Thymus (tissue), 11 donors: ENCODE data around the gene SLC22A1. TPM values are rescaled to one million over a fixed set of nuclear protein-coding genes. Genes with fewer than 3 reads are reported as not detected.

Experiments used
- DNase-seq, 9 donors: peaks; one replicate each; pipeline ENCODE4 v3.0.0-alpha.2; 2013; ENCODE audit warnings: low spot score in 9 of 9, low read depth in 6 of 9, missing footprints in 1 of 9
- H3K27ac ChIP-seq, 2 donors: one replicate each; pipeline ENCODE4 v1.5.1; 2013; ENCODE audit warnings: control low read depth in 1 of 2, low read depth in 1 of 2, low read length in 1 of 2, mild to moderate bottlenecking in 1 of 2, moderate library complexity in 1 of 2
- H3K27me3 ChIP-seq, 2 donors: one replicate each; pipeline ENCODE4 v1.5.1; 2013; ENCODE audit warnings: low read length in 1 of 2; ENCODE audit not compliant: control insufficient read depth in 2 of 2, insufficient read depth in 1 of 2
- H3K36me3 ChIP-seq, 2 donors: one replicate each; pipeline ENCODE4 v1.5.1; 2013; ENCODE audit warnings: low read length in 1 of 2, mild to moderate bottlenecking in 1 of 2, moderate library complexity in 1 of 2; ENCODE audit not compliant: control insufficient read depth in 2 of 2, insufficient read depth in 2 of 2
- H3K4me1 ChIP-seq, 2 donors: one replicate each; pipeline ENCODE4 v1.5.1; 2013; ENCODE audit warnings: low read length in 2 of 2; ENCODE audit not compliant: control insufficient read depth in 2 of 2, insufficient read depth in 2 of 2
- H3K4me3 ChIP-seq, 2 donors: one replicate each; pipeline ENCODE4 v1.5.1; 2013; ENCODE audit warnings: low read length in 2 of 2, control low read depth in 1 of 2, mild to moderate bottlenecking in 1 of 2
- H3K9me3 ChIP-seq, 2 donors: one replicate each; pipeline ENCODE4 v1.5.1; 2013; ENCODE audit warnings: low read length in 1 of 2, mild to moderate bottlenecking in 1 of 2; ENCODE audit not compliant: control insufficient read depth in 2 of 2, insufficient read depth in 1 of 2
- WGBS: extraction: QIAGEN DNeasy Blood & Tissue Kit; methylation state at CpG from one replicate; pipeline ENCODE4 v1.1.7; 2013; 5-methylcytosine and 5-hydroxymethylcytosine counted together
- polyA plus RNA-seq: library from polyadenylated mRNA; stranded (reverse); fragments of 200-250 nt; gene quantifications from one replicate; pipeline ENCODE4 v1.2.3, GENCODE V29; 2013
- total RNA-seq: library from RNA; stranded (reverse); fragments of 120-200 nt; gene quantifications from one replicate; pipeline ENCODE4 v1.2.4, GENCODE V29; 2013
- donor health status: healthy.

Gene SLC22A1
- total and polyA plus RNA-seq, 2 donors, result 0.28 to 1.7 TPM

DNA sequence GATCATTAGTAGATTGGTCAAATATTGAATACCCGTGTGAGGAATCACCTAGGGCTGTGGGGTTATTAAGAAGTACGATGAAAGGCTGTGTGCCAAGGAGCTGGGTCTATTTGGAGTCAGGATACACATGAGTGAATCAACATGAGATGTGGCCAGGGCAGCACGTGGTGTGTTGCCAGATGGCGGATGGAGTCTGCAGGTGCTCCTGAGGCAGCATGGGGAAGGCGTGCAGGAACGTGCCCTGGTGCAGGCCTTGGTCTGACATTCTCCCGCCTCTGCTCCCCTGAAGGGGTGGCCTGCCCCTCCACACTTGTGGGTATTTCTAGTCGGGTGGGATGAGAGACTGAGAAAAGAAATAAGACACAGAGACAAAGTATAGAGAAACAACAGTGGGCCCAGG, 39.0 kb upstream of the SLC22A1 start:
- 92% methylated on average over 8 of the region's 8 CpGs for WGBS
- Histone ChIP-seq H3K27ac (no peak overlapping the region), H3K4me3 (no peak overlapping the region), H3K27me3 (no peaks in the 10 kb centered on the region), H3K9me3 (no peaks in the 10 kb centered on the region), H3K36me3 (peaks cover 87% of the 10 kb centered on the region in 2 donors), H3K4me1 (no peaks in the 10 kb centered on the region)
- no peak for DNase-seq

DNA sequence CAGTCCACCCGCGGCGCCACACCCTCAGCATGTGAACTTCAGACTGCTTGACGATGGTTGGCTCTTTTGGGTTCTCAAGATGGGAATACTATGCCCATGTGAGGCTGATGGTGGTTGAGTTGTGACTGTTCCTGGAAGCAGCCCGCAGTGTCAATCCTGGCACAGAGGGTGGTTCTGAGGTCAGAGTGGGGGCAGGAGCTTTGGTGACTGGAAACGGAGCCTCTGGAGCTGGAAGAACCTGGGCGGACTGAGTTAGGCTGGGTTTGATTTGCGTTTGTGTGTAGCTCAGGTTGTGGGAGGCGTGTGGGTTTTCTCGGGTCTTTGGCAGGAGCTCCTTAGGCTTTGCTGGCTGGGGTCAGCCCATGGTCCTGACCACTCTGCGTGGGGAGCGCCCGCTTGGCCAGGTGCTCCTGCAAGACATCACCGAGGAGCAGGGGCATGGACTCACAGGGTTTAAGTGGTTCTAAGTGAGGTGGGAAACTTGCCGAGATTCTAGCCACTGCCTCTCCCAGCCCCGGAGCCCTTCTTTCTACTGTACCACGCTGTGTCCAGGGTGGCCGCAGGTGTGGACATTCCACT, 37.3 kb upstream of the SLC22A1 start:
- H3K4me3 ChIP-seq, result no peak overlapping the region
- no peak overlapping the region for H3K27ac ChIP-seq
- DNase-seq, result no peak
- H3K27me3 ChIP-seq, result no peaks in the 10 kb centered on the region
- H3K4me1 ChIP-seq, result no peaks in the 10 kb centered on the region
- H3K36me3 ChIP-seq, result peaks cover 86 to 87% of the 10 kb centered on the region in 2 donors
- H3K9me3 ChIP-seq, result no peaks in the 10 kb centered on the region
- 98% methylated on average over 18 of the region's 18 CpGs for WGBS

DNA sequence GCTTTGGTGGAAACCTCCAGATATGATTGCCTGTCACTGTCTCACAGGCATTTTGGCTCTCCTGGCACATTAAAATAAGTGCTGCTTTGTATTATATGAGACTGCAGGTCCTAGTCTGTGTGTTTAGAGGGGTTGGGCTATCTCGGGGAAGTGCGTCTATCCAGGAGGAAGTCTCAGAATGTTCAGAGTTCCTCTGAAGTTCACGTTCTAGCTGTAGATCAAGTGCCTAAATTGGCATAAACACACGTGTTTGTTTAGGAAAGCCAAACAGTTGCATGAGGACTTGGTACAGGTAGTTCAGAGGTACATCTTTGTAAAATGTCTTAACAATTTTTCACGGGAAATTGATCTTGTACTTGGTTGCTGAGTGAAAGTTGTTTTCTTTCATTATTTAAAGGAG, 36.4 kb upstream of the SLC22A1 start:
- Histone ChIP-seq H3K9me3 (no peaks in the 10 kb centered on the region), H3K4me1 (no peaks in the 10 kb centered on the region), H3K27ac (no peak overlapping the region), H3K4me3 (no peak overlapping the region), H3K27me3 (no peaks in the 10 kb centered on the region), H3K36me3 (peaks cover 86 to 87% of the 10 kb centered on the region in 2 donors)
- DNase-seq, result no peak
- WGBS, result 85% methylated on average over 5 of the region's 5 CpGs

DNA sequence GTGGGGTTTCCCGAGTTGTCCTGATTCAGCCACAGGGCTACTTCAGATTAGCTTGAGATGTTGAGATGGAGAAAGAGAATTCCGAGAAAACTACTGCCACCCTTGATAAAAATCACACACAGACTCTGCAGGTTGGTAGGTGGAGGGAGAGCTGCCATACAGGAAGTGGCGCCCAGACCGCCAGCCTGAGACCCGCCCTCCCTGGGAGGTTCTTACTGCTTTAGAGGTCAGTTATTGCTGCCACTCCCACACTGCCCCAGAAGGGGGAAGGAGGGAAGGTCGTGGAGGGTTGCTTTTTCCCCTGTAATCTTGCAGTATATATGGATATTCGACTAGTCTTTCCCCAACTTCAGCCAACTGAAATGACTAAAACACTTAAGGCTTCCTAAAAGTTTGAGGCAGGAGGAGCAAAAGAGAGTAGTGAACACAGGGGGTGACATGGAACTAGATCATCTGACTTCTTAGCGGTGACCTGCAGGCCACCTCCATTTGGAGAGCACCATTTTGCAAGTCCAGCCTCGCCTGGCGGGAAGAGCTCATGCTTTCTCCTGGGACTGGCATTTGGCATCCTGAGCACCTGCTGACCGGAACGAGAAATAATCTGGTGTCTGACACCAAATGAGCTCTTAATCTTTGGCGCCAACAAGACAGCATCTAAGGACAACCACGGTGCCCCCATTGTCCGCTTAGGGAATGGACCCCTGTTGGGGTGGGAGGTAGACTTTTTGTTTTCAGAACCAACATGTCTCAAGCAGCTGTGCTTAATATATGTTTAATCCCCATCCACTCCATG, 35.7 kb upstream of the SLC22A1 start:
- Histone ChIP-seq H3K36me3 (peaks cover 87 to 89% of the 10 kb centered on the region in 2 donors), H3K9me3 (no peaks in the 10 kb centered on the region), H3K27ac (no peak overlapping the region), H3K4me3 (no peak overlapping the region), H3K4me1 (no peaks in the 10 kb centered on the region), H3K27me3 (no peaks in the 10 kb centered on the region)
- DNase-seq, result no peak
- 97% methylated on average over 15 of the region's 15 CpGs for WGBS

DNA sequence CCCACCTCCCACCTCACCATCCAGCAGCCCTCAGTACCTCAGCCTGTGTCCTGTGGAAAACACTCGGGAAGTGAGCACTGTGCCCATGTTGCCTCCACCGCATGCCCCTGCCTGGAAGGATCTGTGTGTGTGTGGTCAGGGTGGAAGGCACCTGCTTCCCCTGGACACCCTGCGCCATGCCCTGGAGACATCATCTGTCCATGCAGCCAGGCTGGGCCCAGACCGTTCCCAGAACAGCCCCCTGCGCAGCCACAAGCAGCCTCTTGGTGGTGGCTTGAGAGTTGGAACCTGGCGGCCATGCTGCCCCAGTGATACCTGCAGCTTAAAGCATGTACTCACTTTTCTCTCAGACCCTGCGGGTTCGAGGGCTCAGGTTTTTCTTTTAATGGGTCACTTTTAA, 34.9 kb upstream of the SLC22A1 start:
- no peak for DNase-seq
- Histone ChIP-seq H3K27ac (no peak overlapping the region), H3K9me3 (no peaks in the 10 kb centered on the region), H3K27me3 (no peaks in the 10 kb centered on the region), H3K4me3 (no peak overlapping the region), H3K4me1 (no peaks in the 10 kb centered on the region), H3K36me3 (peaks cover 87 to 91% of the 10 kb centered on the region in 2 donors)
- 99% methylated on average over 8 of the region's 8 CpGs for WGBS

DNA sequence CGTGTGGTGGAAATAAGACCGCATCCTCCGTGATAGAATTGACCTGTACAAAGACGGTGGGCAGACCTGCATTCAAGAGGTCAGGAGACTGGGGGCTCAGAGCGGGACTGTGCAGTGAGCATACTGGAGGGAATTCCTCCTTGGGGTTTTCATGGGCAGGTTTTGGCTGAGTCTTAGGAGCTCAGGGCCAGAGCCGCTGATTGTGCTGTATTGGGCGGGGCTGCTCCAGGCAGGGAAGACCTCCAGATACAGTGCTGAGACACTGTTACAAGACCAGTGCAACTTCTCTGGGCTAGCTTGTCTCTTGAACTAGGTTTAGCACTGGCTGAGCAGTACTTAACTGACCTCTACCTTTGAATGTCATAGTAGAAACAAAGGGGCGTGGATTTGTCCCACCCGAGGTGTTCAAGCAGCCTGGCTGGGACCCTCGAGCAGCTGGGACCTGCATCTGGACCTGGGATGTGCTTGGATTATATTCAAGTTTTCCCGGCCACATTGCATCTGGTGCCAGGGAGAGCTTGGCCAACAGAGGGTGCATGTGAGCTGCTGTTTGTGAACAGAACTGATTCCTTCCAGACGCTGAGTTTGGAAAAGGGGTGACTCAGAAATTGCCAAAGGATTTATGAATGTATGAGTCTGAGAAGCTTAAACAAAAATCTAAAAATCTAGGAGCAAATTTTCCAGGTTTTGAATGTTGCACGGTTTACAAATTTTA, 33.4 kb upstream of the SLC22A1 start:
- WGBS, result 94% methylated on average over 13 of the region's 13 CpGs
- Histone ChIP-seq H3K4me1 (no peaks in the 10 kb centered on the region), H3K4me3 (no peak overlapping the region), H3K27ac (no peak overlapping the region), H3K9me3 (no peaks in the 10 kb centered on the region), H3K36me3 (peaks cover 89 to 100% of the 10 kb centered on the region in 2 donors), H3K27me3 (no peaks in the 10 kb centered on the region)
- DNase-seq, result no peak

DNA sequence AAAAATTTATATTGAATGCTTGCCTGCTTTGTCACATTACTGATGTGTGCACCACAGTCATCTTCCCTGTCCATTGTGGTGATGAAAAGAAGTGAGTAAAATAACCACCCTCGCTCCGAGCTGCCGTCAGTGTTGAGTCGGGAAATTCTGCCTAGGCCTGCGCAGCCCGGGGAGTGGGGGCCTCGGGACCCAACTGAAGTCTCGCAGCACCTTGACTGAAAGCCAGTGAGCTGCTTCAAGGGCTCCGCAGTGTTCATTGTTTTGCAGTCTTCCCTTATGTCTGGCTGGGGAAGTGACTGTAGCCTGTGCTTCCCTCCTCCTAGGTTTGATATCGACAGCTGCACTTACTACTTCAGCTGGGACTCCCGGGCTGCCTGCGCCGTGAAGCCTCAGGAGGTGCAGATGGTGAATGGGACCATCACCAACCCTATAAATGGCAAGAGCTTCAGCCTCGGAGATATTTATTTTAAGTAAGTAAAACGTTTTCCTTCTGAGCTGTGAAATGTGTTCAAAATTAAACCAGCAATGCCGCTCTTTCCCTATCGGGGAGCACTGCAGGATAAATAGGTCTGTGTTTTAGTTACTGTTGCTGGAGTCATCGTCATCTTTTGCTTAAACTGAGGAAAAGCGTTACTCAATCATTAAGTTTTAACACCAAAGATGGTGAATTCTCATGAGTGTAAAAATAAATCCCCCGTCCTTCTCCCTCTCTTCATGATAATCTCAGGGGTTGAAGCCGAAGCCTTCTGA, 32.7 kb upstream of the SLC22A1 start:
- H3K27me3 ChIP-seq, result no peaks in the 10 kb centered on the region
- no peak overlapping the region for H3K4me3 ChIP-seq
- H3K36me3 ChIP-seq, result peaks cover 92 to 100% of the 10 kb centered on the region in 2 donors
- WGBS, result 97% methylated on average over 21 of the region's 21 CpGs
- H3K4me1 ChIP-seq, result no peaks in the 10 kb centered on the region
- H3K27ac ChIP-seq, result no peak overlapping the region
- no peaks in the 10 kb centered on the region for H3K9me3 ChIP-seq
- no peak for DNase-seq

DNA sequence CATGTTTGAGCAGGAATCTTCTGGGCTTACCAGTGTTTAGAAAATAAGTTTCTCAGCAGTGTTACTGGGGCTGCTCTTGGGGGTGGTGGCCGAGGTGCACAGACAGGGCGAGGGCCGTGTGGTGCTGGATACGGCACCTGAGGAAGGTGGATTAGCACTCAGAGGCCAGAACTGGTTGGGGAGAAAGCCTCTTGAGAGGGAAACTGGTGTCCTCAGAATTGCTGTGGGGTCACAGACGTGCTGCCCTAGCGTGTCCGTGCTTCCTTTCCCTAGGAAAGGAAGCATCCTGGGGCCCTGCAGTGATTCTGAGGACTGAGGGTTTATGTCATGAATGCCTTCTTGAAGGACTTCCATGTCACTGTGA, 32.1 kb upstream of the SLC22A1 start:
- Histone ChIP-seq H3K4me3 (no peak overlapping the region), H3K9me3 (no peaks in the 10 kb centered on the region), H3K27ac (no peak overlapping the region), H3K4me1 (no peaks in the 10 kb centered on the region), H3K36me3 (peaks cover 91 to 98% of the 10 kb centered on the region in 2 donors), H3K27me3 (no peaks in the 10 kb centered on the region)
- 99% methylated on average over 7 of the region's 7 CpGs for WGBS
- DNase-seq, result no peak
